IMR-90 (cell line): Measurements from ENCODE around the gene COL23A1. TPM values are rescaled to one million over a fixed set of nuclear protein-coding genes. Genes with fewer than 3 reads are reported as not detected.
A peak's percentile ranks its signal among the peaks of the same experiment; 100 is the strongest.

Experiments
- ATAC-seq: fragments of 200-7000 bp; cut with Tn5 transposase; 2 replicates; pipeline ENCODE4 v1.9.1; 2020; ENCODE audit warnings: low read depth, mild to moderate bottlenecking, moderate library complexity
- BruUV-seq: library from RNA; stranded (reverse); fragments of 400-500 nt; replicated peaks from 2 replicates; lab custom pipeline; 2021; lab: Mats Ljungman, UMichigan
- CTCF ChIA-PET: fragments of 300-600 bp; formaldehyde crosslinking; extraction: SDS; loops from one replicate; lab custom pipeline; 2021; ENCODE audit warnings: antibody characterized with exemption; lab: Yijun Ruan, JAX
- POLR2A ChIA-PET: fragments of 300-600 bp; sonication (Branson Sonifier 250); formaldehyde crosslinking; loops from one replicate; lab custom pipeline; 2022; ENCODE audit warnings: antibody characterized with exemption; ENCODE audit not compliant: unreplicated experiment; lab: Charles Lee
- DNase-seq: peaks from one replicate; pipeline ENCODE4 v3.0.0; 2013
- H2AFZ ChIP-seq: replicated peaks from 2 replicates; pipeline ENCODE3; 2013; ENCODE audit warnings: low read length, mild to moderate bottlenecking; ENCODE audit not compliant: poor library complexity
- H2AK5ac ChIP-seq: 2 replicates; pipeline ENCODE4 v1.6.1; 2013; ENCODE audit warnings: low read depth, low read length, inconsistent platforms
- H2AK9ac ChIP-seq: replicated peaks from 2 replicates; pipeline ENCODE3; 2013; ENCODE audit warnings: mild to moderate bottlenecking, low read depth, low read length, moderate library complexity; ENCODE audit not compliant: poor library complexity
- H2BK120ac ChIP-seq: 2 replicates; pipeline ENCODE4 v1.6.1; 2013; ENCODE audit warnings: low read depth, low read length, inconsistent platforms
- H2BK15ac ChIP-seq: 3 replicates; pipeline ENCODE4 v1.6.1; 2013; ENCODE audit warnings: low read depth, low read length, inconsistent platforms
- H2BK20ac ChIP-seq: 2 replicates; pipeline ENCODE4 v1.6.1; 2013; ENCODE audit warnings: low read depth, mild to moderate bottlenecking, inconsistent platforms, low read length, moderate library complexity
- H2BK5ac ChIP-seq: 2 replicates; pipeline ENCODE4 v1.6.1; 2013; ENCODE audit warnings: mild to moderate bottlenecking, low read depth, low read length, inconsistent platforms; ENCODE audit not compliant: poor library complexity, severe bottlenecking
- H3K14ac ChIP-seq: replicated peaks from 2 replicates; pipeline ENCODE4 v1.6.1; 2013; ENCODE audit warnings: low read depth, low read length, inconsistent platforms
- H3K18ac ChIP-seq: 2 replicates; pipeline ENCODE4 v1.6.1; 2013; ENCODE audit warnings: low read depth, low read length, control low read depth
- H3K23ac ChIP-seq: 2 replicates; pipeline ENCODE4 v1.6.1; 2013; ENCODE audit warnings: low read depth, low read length, inconsistent platforms
- H3K27ac ChIP-seq: 2 replicates; pipeline ENCODE4 v1.5.1; 2013; ENCODE audit warnings: mild to moderate bottlenecking, control low read depth, low read length; ENCODE audit not compliant: insufficient read depth
- H3K27me3 ChIP-seq: 2 replicates; pipeline ENCODE4 v1.6.1; 2013; ENCODE audit warnings: low read length; ENCODE audit not compliant: control insufficient read depth, insufficient read depth
- H3K36me3 ChIP-seq: 2 replicates; pipeline ENCODE4 v1.6.1; 2013; ENCODE audit warnings: low read length, mixed read lengths; ENCODE audit not compliant: control insufficient read depth, insufficient read depth
- H3K4ac ChIP-seq: 2 replicates; pipeline ENCODE4 v1.6.1; 2013; ENCODE audit warnings: low read depth, low read length, inconsistent platforms
- H3K4me1 ChIP-seq: 2 replicates; pipeline ENCODE4 v1.6.1; 2013; ENCODE audit warnings: low read length, mixed read lengths; ENCODE audit not compliant: control insufficient read depth, insufficient read depth
- H3K4me2 ChIP-seq: 2 replicates; pipeline ENCODE4 v1.6.1; 2013; ENCODE audit warnings: low read depth, mild to moderate bottlenecking, control low read depth, low read length, moderate library complexity
- H3K4me3 ChIP-seq: 2 replicates; pipeline ENCODE4 v1.5.1; 2013; ENCODE audit warnings: low read depth, mild to moderate bottlenecking, control low read depth, low read length, moderate library complexity; ENCODE audit not compliant: insufficient read depth
- H3K56ac ChIP-seq: 2 replicates; pipeline ENCODE4 v1.6.1; 2013; ENCODE audit warnings: low read length, inconsistent platforms; ENCODE audit not compliant: insufficient read depth; ENCODE audit errors: extremely low read depth
- H3K79me1 ChIP-seq, 2 experiments: 2 replicates each; pipeline ENCODE4 v1.6.1; 2013; ENCODE audit warnings: low read length in 2 of 2, inconsistent platforms in 1 of 2, low read depth in 1 of 2
- H3K9ac ChIP-seq: 2 replicates; pipeline ENCODE4 v1.6.1; 2013; ENCODE audit warnings: low read depth, low read length, control low read depth
- H3K9me1 ChIP-seq: 2 replicates; pipeline ENCODE4 v1.6.1; 2013; ENCODE audit warnings: low read length, inconsistent platforms; ENCODE audit not compliant: insufficient read depth
- H3K9me3 ChIP-seq: 2 replicates; pipeline ENCODE4 v1.6.1; 2013; ENCODE audit warnings: low read length; ENCODE audit not compliant: control insufficient read depth, insufficient read depth
- H4K20me1 ChIP-seq: 2 replicates; pipeline ENCODE4 v1.6.1; 2013; ENCODE audit warnings: low read length, inconsistent platforms; ENCODE audit not compliant: insufficient read depth
- H4K5ac ChIP-seq: 2 replicates; pipeline ENCODE4 v1.6.1; 2013; ENCODE audit warnings: mild to moderate bottlenecking, low read depth, low read length, control low read depth
- H4K8ac ChIP-seq, 2 experiments: 2 replicates each; pipeline ENCODE4 v1.6.1; 2013; ENCODE audit warnings: low read depth in 2 of 2, low read length in 2 of 2, control low read depth in 1 of 2, inconsistent platforms in 1 of 2
- H4K91ac ChIP-seq: 2 replicates; pipeline ENCODE4 v1.6.1; 2013; ENCODE audit warnings: low read depth, low read length, inconsistent platforms; ENCODE audit not compliant: insufficient read depth
- BHLHE40 ChIP-seq: fragments of 150-350 bp; IDR thresholded peaks from 2 replicates; pipeline ENCODE4 v1.6.1; 2016; ENCODE audit warnings: mild to moderate bottlenecking, low read depth, low read length
- CEBPB ChIP-seq: IDR thresholded peaks from 2 replicates; pipeline ENCODE4 v1.6.1; 2012; ENCODE audit warnings: low read depth, low read length, improper control_type of control experiment
- CHD1 ChIP-seq: IDR thresholded peaks from 2 replicates; pipeline ENCODE4 v1.6.1; 2012; ENCODE audit warnings: low read depth, low read length, improper control_type of control experiment
- CTCF ChIP-seq: conservative IDR thresholded peaks from 2 replicates; pipeline ENCODE4 v1.5.1; 2012; ENCODE audit warnings: mild to moderate bottlenecking, low read depth, low read length, improper control_type of control experiment
- ELK1 ChIP-seq: fragments of 150-350 bp; IDR thresholded peaks from 2 replicates; pipeline ENCODE4 v1.6.1; 2016; ENCODE audit warnings: low read depth, mild to moderate bottlenecking, low read length, moderate library complexity, borderline replicate concordance
- FOS ChIP-seq: fragments of 150-350 bp; IDR thresholded peaks from 2 replicates; pipeline ENCODE4 v1.6.1; 2016; ENCODE audit warnings: low read depth, low read length
- MAFK ChIP-seq: IDR thresholded peaks from 2 replicates; pipeline ENCODE4 v1.6.1; 2012; ENCODE audit warnings: low read depth, low read length, improper control_type of control experiment
- MAZ ChIP-seq: IDR thresholded peaks from 2 replicates; pipeline ENCODE4 v1.6.1; 2012; ENCODE audit warnings: low read depth, mild to moderate bottlenecking, low read length, improper control_type of control experiment, moderate library complexity, borderline replicate concordance
- NFE2L2 ChIP-seq: fragments of 150-350 bp; IDR thresholded peaks from 2 replicates; pipeline ENCODE4 v1.6.1; 2016; ENCODE audit warnings: low read depth, mild to moderate bottlenecking, low read length
- POLR2A ChIP-seq: IDR thresholded peaks from 2 replicates; pipeline ENCODE4 v1.6.1; 2012; ENCODE audit warnings: mild to moderate bottlenecking, low read depth, low read length
- RAD21 ChIP-seq: IDR thresholded peaks from 2 replicates; pipeline ENCODE4 v1.6.1; 2012; ENCODE audit warnings: low read length, improper control_type of control experiment
- RCOR1 ChIP-seq: IDR thresholded peaks from 2 replicates; pipeline ENCODE4 v1.6.1; 2012; ENCODE audit warnings: mild to moderate bottlenecking, low read length, improper control_type of control experiment; ENCODE audit not compliant: insufficient replicate concordance
- RFX5 ChIP-seq: IDR thresholded peaks from 2 replicates; pipeline ENCODE4 v1.8.0; 2012; ENCODE audit warnings: low read depth, mild to moderate bottlenecking, low read length, moderate library complexity
- SMC3 ChIP-seq: fragments of 150-350 bp; IDR thresholded peaks from 2 replicates; pipeline ENCODE4 v1.6.1; 2016; ENCODE audit warnings: low read depth, mild to moderate bottlenecking, antibody characterized with exemption, low read length, moderate library complexity
- USF2 ChIP-seq: fragments of 150-350 bp; IDR thresholded peaks from 2 replicates; pipeline ENCODE4 v1.6.1; 2017; ENCODE audit warnings: mild to moderate bottlenecking, antibody characterized with exemption, low read length, low read depth
- WGBS, 2 experiments: methylation state at CpG; one replicate each; pipeline versions ENCODE4 v1.1.5 to v1.1.7; 2013; ENCODE audit warnings: missing lambda C conversion rate in 2 of 2; ENCODE audit not compliant: insufficient read length in 1 of 2; ENCODE audit errors: extremely low coverage in 2 of 2; 5-methylcytosine and 5-hydroxymethylcytosine counted together
- dilution Hi-C: fragments of 300-500 bp; cut with HindIII; formaldehyde crosslinking; loops from one replicate; pipeline ENCODE4 v1.14.3; 2018; ENCODE audit warnings: low sequenced_read_pairs; ENCODE audit not compliant: unreplicated experiment
- in situ Hi-C: fragments of 300-500 bp; cut with MboI; formaldehyde crosslinking; loops from 3 replicates; pipeline ENCODE4 v1.14.3; 2019; ENCODE audit warnings: low sequenced_read_pairs, inconsistent platforms, mixed read lengths
- intact Hi-C: fragments of 100-400 bp; cut with micrococcal nuclease; formaldehyde crosslinking; loops from 2 replicates; pipeline ENCODE4 v1.10.0; 2022
- polyA plus RNA-seq, 3 experiments: library from polyadenylated mRNA; depleted of rRNA; stranded (reverse); fragments of >200 nt; gene quantifications; 2 replicates each; pipeline ENCODE4 v1.2.3, GENCODE V29; 2012; ENCODE audit warnings: low replicate concordance in 1 of 3
- total RNA-seq: library from RNA; depleted of rRNA; stranded (reverse); fragments of >200 nt; gene quantifications from 2 replicates; pipeline ENCODE4 v1.2.3, GENCODE V29; 2012

Gene COL23A1
- total and polyA plus RNA-seq, 2 of the 4 experiments (the other 2 are of a cell fraction) = not detected

- ATAC-seq (no peak; the same call in 1 of the 2 replicates), DNase-seq (no peak)
- H2AK5ac ChIP-seq = no peak overlapping the region
- no peak overlapping the region for H3K9ac ChIP-seq
- H3K4me3 ChIP-seq = no peak overlapping the region
- H4K91ac ChIP-seq = no peak overlapping the region
- ChIA-PET POLR2A (no interaction called here), CTCF (no interaction called here)
- H3K9me3 ChIP-seq = peaks cover 9% of the 10 kb centered on the region
- H3K4me2 ChIP-seq = no peak overlapping the region
- H4K20me1 ChIP-seq = no peaks in the 10 kb centered on the region
- H2BK120ac ChIP-seq = no peak overlapping the region
- H3K23ac ChIP-seq = no peak overlapping the region
- H3K4me1 ChIP-seq = no peaks in the 10 kb centered on the region
- intact Hi-C loops (no loop called here), dilution Hi-C loops (no loop called here), in situ Hi-C loops (no loop called here)
- H2BK15ac ChIP-seq = no peak overlapping the region
- H4K5ac ChIP-seq = no peak overlapping the region
- H3K27me3 ChIP-seq = no peaks in the 10 kb centered on the region; the same call in 1 of the 2 replicates
- H3K18ac ChIP-seq = no peak overlapping the region
- H2AFZ ChIP-seq = peak overlapping the region; percentile 6
- H2BK5ac ChIP-seq = no peak overlapping the region
- H3K4ac ChIP-seq = no peak overlapping the region
- 20% methylated on average over 2 of the region's 14 CpGs; no CpG with 5 or more reads in 1 of the 2 experiments for WGBS, 2 experiments
- H3K27ac ChIP-seq = no peak overlapping the region
- H3K9me1 ChIP-seq = no peaks in the 10 kb centered on the region
- no peaks in the 10 kb centered on the region for H3K36me3 ChIP-seq
- no peak overlapping the region for H3K56ac ChIP-seq
- no peaks in the 10 kb centered on the region for H3K79me1 ChIP-seq
- H2BK20ac ChIP-seq = no peak overlapping the region
- no peak overlapping the region for H3K14ac ChIP-seq
- H4K8ac ChIP-seq = no peak overlapping the region
- no TSS peak for BruUV-seq
- no peak overlapping the region for H2AK9ac ChIP-seq
- TF ChIP-seq NFE2L2 = no peak
- TF ChIP-seq MAZ = no peak
- TF ChIP-seq MAFK = no peak
- no peak for TF ChIP-seq POLR2A
- no peak for TF ChIP-seq USF2
- no peak for TF ChIP-seq ELK1
- no peak for TF ChIP-seq SMC3
- TF ChIP-seq CEBPB = no peak
- no peak for TF ChIP-seq FOS
- TF ChIP-seq RAD21 = no peak
- TF ChIP-seq RFX5 = no peak
- no peak for TF ChIP-seq CTCF
- TF ChIP-seq RCOR1 = no peak
- TF ChIP-seq CHD1 = no peak
- TF ChIP-seq BHLHE40 = no peak
These were observed 316.3 kb downstream of the COL23A1 start for GRCh38 chr5:178273665-178274541.
